ENCODE measurements around the gene SYNPR. TPM values are rescaled to one million over a fixed set of nuclear protein-coding genes. Genes with fewer than 3 reads are reported as not detected.

The SYNPR gene
- total and polyA plus RNA-seq, 12 donors = 0.01 to 0.71 (median 0.43) TPM; not detected in 7

DNA sequence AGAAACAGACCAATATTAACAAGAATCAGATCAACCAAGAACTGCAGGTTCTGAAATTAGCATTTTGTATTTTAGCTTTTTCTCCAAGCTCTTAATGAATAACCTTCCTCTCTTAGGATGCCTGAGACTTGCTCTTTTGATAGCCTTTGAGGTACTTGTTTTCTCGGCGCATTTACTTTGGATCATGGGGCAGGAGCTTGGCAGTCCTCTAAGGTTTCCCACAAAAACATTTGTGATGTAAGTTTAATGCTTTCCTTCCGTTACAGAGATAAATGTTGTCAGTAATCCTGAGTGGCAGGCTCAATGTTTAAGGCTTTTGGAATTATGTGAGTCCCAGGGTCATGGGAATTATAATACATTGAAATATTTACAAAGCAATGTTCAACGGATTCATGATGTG is 236.6 kb downstream of the SYNPR start:
- Histone ChIP-seq H3K27ac (no peak overlapping the region), H3K4me1 (no peaks in the 10 kb centered on the region), H3K4me3 (no peak overlapping the region), H3K27me3 (peaks cover 0 to 6% (median 0%) of the 10 kb centered on the region in 7 donors), H3K36me3 (no peaks in the 10 kb centered on the region), H3K9me3 (no peaks in the 10 kb centered on the region)
- TF ChIP-seq, protein P1, sequence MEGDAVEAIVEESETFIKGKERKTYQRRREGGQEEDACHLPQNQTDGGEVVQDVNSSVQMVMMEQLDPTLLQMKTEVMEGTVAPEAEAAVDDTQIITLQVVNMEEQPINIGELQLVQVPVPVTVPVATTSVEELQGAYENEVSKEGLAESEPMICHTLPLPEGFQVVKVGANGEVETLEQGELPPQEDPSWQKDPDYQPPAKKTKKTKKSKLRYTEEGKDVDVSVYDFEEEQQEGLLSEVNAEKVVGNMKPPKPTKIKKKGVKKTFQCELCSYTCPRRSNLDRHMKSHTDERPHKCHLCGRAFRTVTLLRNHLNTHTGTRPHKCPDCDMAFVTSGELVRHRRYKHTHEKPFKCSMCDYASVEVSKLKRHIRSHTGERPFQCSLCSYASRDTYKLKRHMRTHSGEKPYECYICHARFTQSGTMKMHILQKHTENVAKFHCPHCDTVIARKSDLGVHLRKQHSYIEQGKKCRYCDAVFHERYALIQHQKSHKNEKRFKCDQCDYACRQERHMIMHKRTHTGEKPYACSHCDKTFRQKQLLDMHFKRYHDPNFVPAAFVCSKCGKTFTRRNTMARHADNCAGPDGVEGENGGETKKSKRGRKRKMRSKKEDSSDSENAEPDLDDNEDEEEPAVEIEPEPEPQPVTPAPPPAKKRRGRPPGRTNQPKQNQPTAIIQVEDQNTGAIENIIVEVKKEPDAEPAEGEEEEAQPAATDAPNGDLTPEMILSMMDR (IDR thresholded peaks at IDR 0.05) = no peak
- WGBS, 2 donors = 43 to 59% methylated on average over 4 of the region's 4 CpGs
- peak in 2 of 8 donors; percentile 25 to 52 for ATAC-seq
- intact Hi-C loops (cut with DNase I) = no loop called here
- DNase-seq = no peak

DNA sequence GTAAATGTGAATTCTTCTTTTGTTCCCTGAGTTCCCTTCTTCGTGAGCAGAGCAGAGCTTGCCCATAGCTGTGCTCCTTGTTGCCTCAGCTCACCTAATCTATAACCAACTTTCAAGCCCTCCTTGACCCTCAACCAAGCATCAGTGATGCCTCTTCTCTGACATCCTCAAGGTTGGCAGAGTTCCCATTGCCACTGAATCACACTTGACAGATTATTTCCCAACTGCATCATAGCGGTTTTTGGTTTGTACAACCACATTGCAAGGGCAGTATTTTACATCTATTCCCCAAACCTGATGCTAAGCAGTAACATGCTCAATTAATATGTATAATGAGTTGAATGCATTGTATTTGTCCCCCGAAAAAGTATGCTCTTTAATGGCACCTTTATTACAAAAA is 241.3 kb downstream of the SYNPR start:
- H3K4me3 ChIP-seq = no peak overlapping the region
- H3K4me1 ChIP-seq = no peaks in the 10 kb centered on the region
- no peak overlapping the region for H3K27ac ChIP-seq
- H3K36me3 ChIP-seq = no peaks in the 10 kb centered on the region
- DNase-seq = no peak
- no peak for ATAC-seq
- intact Hi-C loops (cut with DNase I) = no loop called here
- TF ChIP-seq, protein P1 (IDR thresholded peaks at IDR 0.05) = no peak
- H3K9me3 ChIP-seq = no peaks in the 10 kb centered on the region
- peaks cover 0 to 13% (median 0%) of the 10 kb centered on the region in 7 donors for H3K27me3 ChIP-seq
- 72 to 77% methylated on average over 3 of the region's 3 CpGs for WGBS, 2 donors

DNA sequence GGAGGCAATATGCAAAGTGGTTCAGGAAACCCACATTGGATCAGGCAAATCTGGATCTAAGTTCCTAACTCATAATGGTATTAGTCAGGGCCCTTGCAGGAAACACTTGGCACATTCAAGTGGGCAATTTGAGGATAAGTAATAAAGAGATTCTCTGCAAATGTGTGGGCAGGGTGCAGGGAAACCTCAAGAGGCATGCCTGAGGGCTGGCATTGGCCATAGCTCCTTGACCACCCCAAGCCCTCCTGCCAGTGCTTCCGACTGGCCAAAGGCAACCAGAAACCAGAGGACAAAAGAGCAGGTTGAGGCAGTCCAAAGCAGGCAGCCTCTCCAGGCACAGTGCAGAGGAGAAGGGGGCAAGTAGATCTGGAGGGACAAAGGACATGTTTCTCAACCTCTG is 243.5 kb downstream of the SYNPR start:
- DNase-seq = no peak
- TF ChIP-seq, protein P1 (IDR thresholded peaks at IDR 0.05) = no peak
- Histone ChIP-seq H3K4me1 (no peaks in the 10 kb centered on the region), H3K27ac (no peak overlapping the region), H3K36me3 (no peaks in the 10 kb centered on the region), H3K4me3 (no peak overlapping the region), H3K9me3 (no peaks in the 10 kb centered on the region), H3K27me3 (peaks cover 0 to 13% (median 0%) of the 10 kb centered on the region in 7 donors)
- 84 to 87% methylated on average over 1 of the region's 1 CpG for WGBS, 2 donors
- intact Hi-C loops (cut with DNase I) = no loop called here
- no peak for ATAC-seq

DNA sequence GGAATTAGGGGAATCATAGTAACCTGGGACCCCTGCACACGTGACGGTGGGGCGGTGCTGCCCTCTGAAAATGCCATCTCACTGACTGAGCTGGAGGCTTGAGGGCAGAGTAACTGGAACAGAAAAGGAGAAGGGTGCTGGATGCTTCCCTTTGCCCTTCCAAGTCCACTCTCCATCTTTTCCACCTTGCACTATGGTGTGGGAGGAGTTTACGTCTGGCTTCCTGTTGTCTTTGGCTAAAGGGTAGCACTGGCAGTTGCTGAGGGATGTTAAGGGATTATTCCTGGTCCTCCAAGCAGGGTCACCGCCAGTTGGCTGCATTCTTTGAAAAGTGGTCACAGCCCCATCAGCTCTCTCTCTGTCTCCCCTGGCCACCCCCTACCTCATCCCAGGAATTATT is 245.0 kb downstream of the SYNPR start:
- Histone ChIP-seq H3K4me1 (no peaks in the 10 kb centered on the region), H3K27me3 (peaks cover 0 to 9% (median 0%) of the 10 kb centered on the region in 7 donors), H3K27ac (no peak overlapping the region), H3K4me3 (no peak overlapping the region), H3K9me3 (no peaks in the 10 kb centered on the region), H3K36me3 (no peaks in the 10 kb centered on the region)
- TF ChIP-seq, protein P1 (IDR thresholded peaks at IDR 0.05) = no peak
- intact Hi-C loops (cut with DNase I) = no loop called here
- ATAC-seq (no peak), DNase-seq (no peak)
- 61% methylated on average over 5 of the region's 5 CpGs for WGBS, 2 donors

Measured in heart right ventricle (tissue), 16 donors.